ENCODE results near the gene C4orf50.

The C4orf50 gene

GRCh38 chr4:5893004-5893580 lies 125.1 kb downstream of the C4orf50 start, which contains the start of gene CRMP1:
Gene CRMP1, minus strand, starts transcription at chr4:5893086. Its CDS starts 117 bp downstream, at chr4:5892969.
- no peak within 1 kb of the TSS for H2AFZ ChIP-seq (ENCODE audit: low read depth, low read length)
- no peaks in the 10 kb centered on the region for H3K36me3 ChIP-seq (ENCODE audit: insufficient read depth, low read length)
- H3K9me3 ChIP-seq (ENCODE audit: insufficient read depth, low read length, severe bottlenecking) = no peaks in the 10 kb centered on the region
- DNase-seq = no peak
- no peak within 1 kb of the TSS for H3K9ac ChIP-seq (ENCODE audit: low read depth, low read length)
- H3K4me1 ChIP-seq (ENCODE audit: insufficient read depth, low read length) = no peaks in the 10 kb centered on the region
- no peaks in the 10 kb centered on the region for H3K27me3 ChIP-seq (ENCODE audit: insufficient read depth, low read length, poor library complexity)
- no peak for ATAC-seq (ENCODE audit: insufficient read depth, low read depth)
- no peak for TF ChIP-seq EZH2 (IDR thresholded peaks at IDR 0.05; ENCODE audit: borderline replicate concordance, low read depth, low read length, severe bottlenecking)
- no peak for TF ChIP-seq CTCF (IDR thresholded peaks at IDR 0.05; ENCODE audit: borderline replicate concordance, extremely low read depth, low read length, poor library complexity, severe bottlenecking)
- H3K79me2 ChIP-seq (ENCODE audit: insufficient read depth, low read length) = no peaks in the 10 kb centered on the region
- no peak within 1 kb of the TSS for H3K4me2 ChIP-seq (ENCODE audit: insufficient read depth, low read length)
- no peaks in the 10 kb centered on the region for H4K20me1 ChIP-seq (ENCODE audit: insufficient read depth, low read length)
- no peak within 1 kb of the TSS for H3K4me3 ChIP-seq (ENCODE audit: low read depth in 1 of 2, low read length in 2 of 2)
- H3K27ac ChIP-seq (ENCODE audit: low read length) = no peak within 1 kb of the TSS

- no peak overlapping the region for H3K4me2 ChIP-seq (ENCODE audit: insufficient read depth, low read length)
- no peaks in the 10 kb centered on the region for H4K20me1 ChIP-seq (ENCODE audit: insufficient read depth, low read length)
- no peaks in the 10 kb centered on the region for H3K79me2 ChIP-seq (ENCODE audit: insufficient read depth, low read length)
- ATAC-seq (ENCODE audit: insufficient read depth, low read depth) (no peak), DNase-seq (no peak)
- H3K27me3 ChIP-seq (ENCODE audit: insufficient read depth, low read length, poor library complexity) = no peaks in the 10 kb centered on the region
- no peak overlapping the region for H3K27ac ChIP-seq (ENCODE audit: low read length)
- no peaks in the 10 kb centered on the region for H3K9me3 ChIP-seq (ENCODE audit: insufficient read depth, low read length, severe bottlenecking)
- H2AFZ ChIP-seq (ENCODE audit: low read depth, low read length) = no peak overlapping the region
- H3K4me1 ChIP-seq (ENCODE audit: insufficient read depth, low read length) = no peaks in the 10 kb centered on the region
- H3K4me3 ChIP-seq (ENCODE audit: low read depth in 1 of 2, low read length in 2 of 2) = no peak overlapping the region
- H3K36me3 ChIP-seq (ENCODE audit: insufficient read depth, low read length) = no peaks in the 10 kb centered on the region
- no peak for TF ChIP-seq CTCF (IDR thresholded peaks at IDR 0.05; ENCODE audit: borderline replicate concordance, extremely low read depth, low read length, poor library complexity, severe bottlenecking)
- no peak for TF ChIP-seq EZH2 (IDR thresholded peaks at IDR 0.05; ENCODE audit: borderline replicate concordance, low read depth, low read length, severe bottlenecking)
- H3K9ac ChIP-seq (ENCODE audit: low read depth, low read length) = no peak overlapping the region
Observed at GRCh38 chr4:5892323-5893003, 125.8 kb downstream of the C4orf50 start.

- ATAC-seq (ENCODE audit: insufficient read depth, low read depth) (no peak), DNase-seq (no peak)
- Histone ChIP-seq H3K27ac (ENCODE audit: low read length) (no peak overlapping the region), H3K4me1 (ENCODE audit: insufficient read depth, low read length) (no peaks in the 10 kb centered on the region), H4K20me1 (ENCODE audit: insufficient read depth, low read length) (no peaks in the 10 kb centered on the region), H3K79me2 (ENCODE audit: insufficient read depth, low read length) (no peaks in the 10 kb centered on the region), H3K36me3 (ENCODE audit: insufficient read depth, low read length) (no peaks in the 10 kb centered on the region), H3K27me3 (ENCODE audit: insufficient read depth, low read length, poor library complexity) (no peaks in the 10 kb centered on the region), H3K4me3 (ENCODE audit: low read depth in 1 of 2, low read length in 2 of 2) (no peak overlapping the region), H3K9ac (ENCODE audit: low read depth, low read length) (no peak overlapping the region), H3K4me2 (ENCODE audit: insufficient read depth, low read length) (no peak overlapping the region), H2AFZ (ENCODE audit: low read depth, low read length) (no peak overlapping the region), H3K9me3 (ENCODE audit: insufficient read depth, low read length, severe bottlenecking) (no peaks in the 10 kb centered on the region)
- TF ChIP-seq EZH2 (IDR thresholded peaks at IDR 0.05; ENCODE audit: borderline replicate concordance, low read depth, low read length, severe bottlenecking) (no peak), CTCF (IDR thresholded peaks at IDR 0.05; ENCODE audit: borderline replicate concordance, extremely low read depth, low read length, poor library complexity, severe bottlenecking) (no peak)
Observed at GRCh38 chr4:5891563-5892322, 126.5 kb downstream of the C4orf50 start.

Measured in DND-41 (cell line).